Fibroblast of skin of abdomen (primary cell): Measurements from ENCODE around the gene TBC1D4.
"Not testable (repeated sequence)": the region's sequence is repeated elsewhere in the genome, so short reads cannot be mapped to it uniquely, and the experiment has no call there.

Source experiments
- DNase-seq: peaks from one replicate; pipeline ENCODE4 v3.0.0-alpha.2; 2013

TBC1D4 gene

DNA sequence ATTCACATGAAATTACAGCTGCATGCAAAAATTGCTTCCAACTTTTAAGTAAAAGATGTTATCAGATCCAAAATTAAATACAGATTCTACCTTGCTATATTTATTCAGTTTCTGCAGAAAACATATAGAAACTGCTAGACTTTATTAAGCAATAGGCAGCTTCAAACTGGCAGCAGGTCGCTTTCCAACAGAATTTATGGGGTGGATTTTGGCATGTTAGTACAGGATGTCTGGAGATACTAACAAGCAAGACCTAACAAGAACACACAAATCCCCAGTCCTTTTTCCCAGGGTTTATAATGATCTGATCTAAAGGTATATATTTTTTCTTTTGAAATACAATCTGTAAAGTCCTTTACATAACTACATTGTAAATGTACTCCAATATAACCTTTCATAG is 27.5 kb downstream of the TBC1D4 start:
- no peak for DNase-seq

DNA sequence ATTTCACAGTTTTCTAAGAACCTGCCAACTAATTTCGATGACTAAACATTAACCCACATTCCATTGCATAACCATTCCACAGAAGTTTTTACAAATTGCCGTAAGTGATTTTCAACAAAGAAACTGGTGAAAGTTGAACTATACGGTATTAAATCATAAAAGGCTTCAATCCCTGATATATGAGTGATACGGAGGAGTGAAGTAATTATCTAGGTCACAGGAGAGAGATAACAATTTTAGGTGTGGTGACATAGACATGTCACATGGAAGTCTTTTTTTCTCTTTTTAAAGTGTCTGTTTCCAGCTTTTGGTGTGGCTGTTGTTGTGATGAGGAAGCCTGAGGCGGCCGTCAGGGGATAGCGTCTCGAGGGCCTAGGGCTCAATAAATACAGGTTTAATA is 29.4 kb downstream of the TBC1D4 start:
- no peak for DNase-seq

DNA sequence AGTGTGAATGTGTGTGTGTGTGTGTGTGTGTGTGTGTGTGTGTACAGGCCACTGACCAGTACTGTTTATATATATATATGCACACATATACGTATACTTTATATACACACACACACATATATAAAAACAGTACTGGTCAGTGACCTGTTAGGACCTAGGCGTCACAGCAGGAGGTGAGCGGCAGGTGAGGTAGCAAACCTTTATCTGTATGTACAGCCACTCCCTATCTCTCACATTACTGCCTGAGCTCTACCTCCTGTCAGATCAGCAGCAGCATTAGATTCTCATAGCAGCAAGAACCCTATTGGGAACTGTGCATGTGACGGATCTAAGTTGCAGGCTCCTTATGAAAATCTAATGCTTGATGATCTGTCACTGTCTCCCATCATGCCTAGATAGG is 34.5 kb downstream of the TBC1D4 start:
- no peak for DNase-seq

DNA sequence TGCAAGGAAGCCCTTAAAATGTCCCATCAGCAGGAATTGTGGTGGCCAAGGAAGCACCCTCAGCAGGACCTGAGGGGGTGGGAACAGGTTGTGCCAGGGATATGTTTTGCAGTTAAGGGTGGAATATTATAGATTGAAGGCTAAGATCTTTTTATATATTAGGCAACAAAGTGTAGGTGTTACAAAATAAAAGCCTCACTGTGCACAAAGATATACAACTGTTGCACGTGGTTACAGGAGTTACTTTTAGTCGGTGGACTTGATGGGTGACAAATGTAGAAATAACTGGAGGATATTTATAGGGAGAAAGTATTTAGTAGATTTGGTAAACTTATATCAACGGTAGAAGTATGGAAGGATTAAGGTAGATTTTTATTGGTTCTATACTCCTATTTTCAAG is 35.1 kb downstream of the TBC1D4 start:
- no peak for DNase-seq

DNA sequence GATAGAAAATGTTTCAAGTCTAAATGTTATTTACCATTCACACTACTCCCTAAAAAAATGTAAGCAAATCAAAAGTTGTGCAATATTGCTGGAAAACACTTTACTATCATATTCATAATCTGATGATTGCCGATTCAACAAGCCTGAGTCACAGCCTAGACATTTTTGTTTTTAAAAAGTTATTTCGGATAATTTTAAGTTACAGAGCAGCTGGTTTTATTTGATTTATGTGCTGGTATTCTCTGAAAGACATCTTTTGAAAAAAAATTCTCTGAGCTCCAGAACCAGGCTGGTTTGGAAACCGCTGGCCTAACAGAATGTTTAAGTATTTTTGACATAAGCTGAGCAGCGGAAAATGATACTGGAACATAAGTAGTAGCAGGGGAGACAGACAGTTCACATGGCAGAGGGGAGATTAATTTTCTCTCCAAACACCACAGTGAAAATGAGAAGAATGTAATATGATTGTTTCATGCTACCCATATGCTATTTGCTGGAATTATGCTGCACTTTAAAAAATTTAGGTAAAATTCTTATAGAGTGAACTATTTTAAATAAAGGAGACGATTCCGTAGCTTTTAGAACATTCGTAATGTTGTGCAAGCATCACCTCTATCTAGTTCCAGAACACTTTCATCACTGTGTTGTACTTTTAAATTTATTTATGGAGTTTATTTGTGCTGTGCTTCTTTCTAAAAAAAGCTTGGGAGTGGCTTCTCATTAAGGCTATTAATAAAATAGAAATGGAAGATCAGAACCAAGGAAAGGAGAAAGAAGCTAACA is 36.1 kb downstream of the TBC1D4 start:
- DNase-seq, result peak; percentile 58

DNA sequence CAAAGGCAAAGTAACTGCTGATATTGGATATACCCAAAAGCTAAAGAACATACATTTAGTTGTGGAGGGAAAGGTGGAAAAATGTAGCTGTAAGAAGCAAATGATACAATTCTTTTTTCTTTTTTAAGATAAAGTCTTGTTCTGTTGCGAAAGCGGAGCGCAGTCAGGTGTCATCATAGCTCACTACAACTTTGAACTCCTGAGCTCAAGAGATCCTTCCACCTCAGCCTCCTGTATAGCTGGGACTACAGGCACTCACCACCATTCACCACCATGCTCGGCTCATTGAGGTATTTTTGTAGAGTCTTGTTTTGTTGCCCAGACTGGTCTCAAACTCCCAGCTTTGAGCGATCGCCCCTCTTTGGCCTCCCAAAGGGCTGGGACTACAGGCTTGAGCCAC is 38.0 kb downstream of the TBC1D4 start:
- DNase-seq, result no peak

DNA sequence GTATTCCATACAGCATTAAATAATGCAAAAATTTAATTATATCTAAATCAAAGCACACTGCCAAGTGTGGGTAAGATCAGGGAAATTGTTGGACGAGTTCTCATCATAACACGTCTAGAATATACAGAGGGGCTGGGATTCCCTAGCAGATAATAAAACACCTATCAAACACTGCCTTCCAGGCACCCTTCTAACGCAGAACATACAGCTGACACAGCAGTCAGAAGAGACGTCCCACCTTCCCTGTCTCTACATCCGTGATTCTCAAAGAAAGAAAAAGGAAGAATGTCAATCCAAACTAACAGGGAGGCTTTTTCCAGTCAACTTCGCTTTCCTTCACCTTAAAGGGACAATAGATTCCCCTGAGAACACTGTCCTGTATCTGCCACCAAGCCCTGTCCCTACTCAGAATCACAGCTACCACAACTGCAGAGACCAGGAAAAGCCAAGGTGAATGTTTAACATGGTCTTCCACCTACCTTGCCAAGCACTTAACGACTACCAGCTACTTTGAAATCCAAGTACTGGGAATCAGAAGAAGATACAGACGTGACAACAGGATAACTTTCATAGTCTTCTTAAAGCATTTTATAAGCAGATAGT is 38.5 kb downstream of the TBC1D4 start:
- no peak for DNase-seq

DNA sequence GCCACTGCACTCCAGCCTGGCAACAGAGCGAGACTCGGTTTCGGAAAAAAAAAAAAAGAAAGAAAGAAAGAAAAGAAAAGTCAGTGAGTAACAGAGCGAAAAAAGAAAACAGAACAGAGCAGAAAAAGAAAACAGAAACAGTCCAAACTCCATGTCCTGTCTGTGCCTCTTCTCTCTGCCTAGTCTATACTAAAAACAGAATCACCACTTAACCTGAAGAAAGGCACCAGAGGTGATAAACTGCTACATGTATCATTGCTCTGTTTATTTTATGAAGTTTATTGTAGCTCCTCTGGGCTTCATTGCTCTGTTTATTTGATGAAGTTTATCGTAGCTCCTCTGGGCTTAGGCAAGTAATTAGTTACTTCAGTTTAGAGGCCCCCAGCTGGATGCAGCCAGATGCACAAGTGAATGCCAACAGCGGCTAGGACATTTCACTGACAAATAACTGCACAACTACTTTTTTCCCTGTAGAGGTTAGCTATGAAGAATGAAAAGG is 39.2 kb downstream of the TBC1D4 start:
- no peak for DNase-seq

DNA sequence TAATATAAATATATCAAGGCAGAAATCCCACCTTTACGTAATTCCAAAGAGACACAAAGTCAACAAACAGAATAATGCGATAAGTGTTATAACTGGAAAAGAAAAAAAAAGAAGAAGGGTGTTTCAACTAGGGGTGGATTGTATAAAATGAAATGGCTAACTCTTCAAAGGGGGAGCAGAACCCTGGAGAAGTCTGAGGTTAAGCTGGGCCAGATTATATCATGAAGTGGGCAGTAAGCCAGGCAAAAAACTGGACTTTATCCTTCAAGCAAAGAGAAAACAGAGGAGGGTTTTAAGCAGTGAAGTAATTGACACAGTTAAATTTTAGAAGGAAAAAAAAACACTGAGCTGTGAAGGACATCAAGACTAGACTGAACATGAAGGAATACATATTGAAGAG is 41.9 kb downstream of the TBC1D4 start:
- DNase-seq, result no peak

DNA sequence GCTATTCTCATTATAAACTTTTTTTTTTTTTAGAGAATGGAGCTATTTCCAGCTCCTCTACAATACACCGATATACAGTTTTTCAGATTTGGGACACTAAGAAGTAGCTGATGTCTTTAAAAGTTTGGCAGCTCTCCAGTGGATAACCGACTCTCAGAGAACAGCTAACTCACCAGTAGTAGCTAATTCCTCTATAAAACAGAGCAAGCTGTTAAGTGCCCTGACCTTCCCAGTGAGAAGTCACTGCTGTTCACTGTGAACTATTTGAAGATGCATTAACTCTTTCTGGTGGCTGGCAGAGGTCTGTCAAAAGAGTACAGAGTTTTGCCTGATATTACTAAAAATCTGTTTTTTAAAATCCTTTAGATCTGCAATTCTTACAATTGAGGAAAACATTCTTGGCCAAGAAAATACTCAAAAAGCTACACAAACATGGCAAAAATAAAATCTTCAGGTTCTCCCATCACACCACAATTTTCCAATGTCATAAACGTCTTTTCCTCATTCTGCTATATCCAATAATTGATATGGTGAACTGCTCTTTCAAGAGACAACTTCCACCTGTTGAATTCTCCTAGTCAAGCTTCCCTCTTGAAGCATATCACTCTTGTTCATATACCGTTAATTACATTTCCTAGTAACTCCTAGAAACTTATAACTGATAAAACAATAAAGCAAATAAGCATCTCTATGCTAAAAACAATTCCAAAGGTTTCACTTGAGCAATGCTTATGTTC is 44.2 kb downstream of the TBC1D4 start:
- peak; percentile 36 for DNase-seq

DNA sequence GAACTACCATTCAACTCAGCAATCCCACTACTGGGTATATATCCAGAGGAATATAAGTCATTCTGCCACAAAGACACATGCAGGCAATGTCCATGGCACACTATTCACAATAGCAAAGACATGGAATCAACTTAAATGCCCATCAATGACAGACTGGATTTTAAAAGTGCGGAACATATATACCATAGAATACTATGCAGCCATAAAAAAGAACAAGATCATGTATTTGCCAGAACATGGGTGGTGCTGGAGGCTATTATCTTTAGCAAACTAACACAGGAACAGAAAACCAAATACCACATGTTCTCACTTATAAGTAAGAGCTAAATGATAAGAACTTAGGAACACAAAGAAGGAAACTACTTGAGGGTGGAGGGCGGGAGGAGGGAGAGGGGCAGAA is 47.8 kb downstream of the TBC1D4 start:
- DNase-seq, result not testable (repeated sequence)

DNA sequence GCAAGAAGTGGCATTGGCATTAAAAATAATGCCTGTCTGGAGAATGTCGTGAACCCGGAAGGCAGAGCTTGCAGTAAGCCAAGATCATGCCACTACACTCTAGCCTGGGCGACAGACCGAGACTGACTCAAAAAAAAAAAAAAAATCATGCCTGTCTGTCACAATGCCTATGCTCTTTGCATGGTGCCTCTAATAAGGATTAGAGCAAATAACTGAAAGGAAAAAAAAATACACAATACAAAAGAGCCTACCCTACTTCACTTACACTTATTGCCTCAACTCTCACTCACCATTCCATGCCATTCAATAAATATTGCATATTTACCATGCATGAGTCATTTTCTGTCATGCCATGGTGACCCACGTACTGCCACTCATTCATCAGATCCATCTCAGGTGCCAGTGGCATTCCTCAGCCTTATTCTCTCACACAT is 49.1 kb downstream of the TBC1D4 start:
- no peak for DNase-seq

DNA sequence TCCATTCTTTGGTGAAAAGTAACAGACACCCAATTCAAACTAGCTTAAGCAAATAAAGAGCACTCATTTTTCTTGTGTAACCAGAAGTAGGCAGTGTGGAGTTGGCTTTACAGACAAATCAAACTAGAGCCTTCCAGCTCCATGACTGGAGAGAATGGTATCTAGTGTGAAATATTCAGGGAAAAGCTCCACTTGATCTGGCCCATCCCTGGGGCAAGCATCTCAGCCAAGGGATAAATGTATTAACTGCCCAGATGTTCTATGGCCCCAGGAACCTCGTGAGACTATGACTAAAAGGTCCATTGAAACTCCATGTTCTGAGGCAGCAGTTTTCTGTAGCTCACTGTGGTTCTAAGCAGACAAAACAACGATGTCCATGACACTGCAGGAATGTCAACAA is 49.9 kb downstream of the TBC1D4 start:
- DNase-seq, result no peak

DNA sequence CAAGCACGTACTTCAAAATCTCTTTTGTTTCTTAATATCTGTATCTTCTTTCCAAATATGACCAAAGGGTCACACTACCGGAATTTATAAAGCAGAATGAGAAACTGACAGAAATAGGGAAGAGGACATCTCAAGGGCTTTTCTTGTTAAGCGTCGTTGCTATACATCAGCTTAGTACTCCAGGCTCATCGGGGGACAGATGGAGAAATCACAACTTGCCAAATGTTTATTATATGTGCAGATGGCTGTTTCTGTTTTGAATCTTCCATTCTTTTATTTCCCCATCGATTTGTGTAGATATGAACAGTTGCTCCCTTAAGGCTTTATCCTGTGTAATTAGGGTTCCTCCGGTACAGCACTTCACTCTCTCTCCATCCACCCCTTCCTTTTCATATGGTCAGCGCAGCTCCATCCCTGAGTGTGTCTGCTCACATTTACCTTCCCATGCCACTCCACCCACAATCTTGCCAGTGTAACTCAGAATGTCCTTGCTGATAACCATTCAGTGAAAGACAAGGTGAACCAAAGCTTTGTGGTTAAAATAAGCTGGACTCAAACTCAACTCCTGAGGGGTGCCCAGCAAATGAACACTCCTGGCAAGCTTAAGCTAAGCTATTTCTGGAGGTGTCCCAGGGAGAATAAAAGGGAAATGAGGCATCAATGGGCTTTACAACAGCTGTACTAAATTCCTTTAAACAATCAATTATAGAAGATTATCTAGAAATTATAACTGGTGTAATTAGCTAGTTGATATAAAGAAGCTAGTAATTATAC is 51.3 kb downstream of the TBC1D4 start:
- DNase-seq, result no peak

DNA sequence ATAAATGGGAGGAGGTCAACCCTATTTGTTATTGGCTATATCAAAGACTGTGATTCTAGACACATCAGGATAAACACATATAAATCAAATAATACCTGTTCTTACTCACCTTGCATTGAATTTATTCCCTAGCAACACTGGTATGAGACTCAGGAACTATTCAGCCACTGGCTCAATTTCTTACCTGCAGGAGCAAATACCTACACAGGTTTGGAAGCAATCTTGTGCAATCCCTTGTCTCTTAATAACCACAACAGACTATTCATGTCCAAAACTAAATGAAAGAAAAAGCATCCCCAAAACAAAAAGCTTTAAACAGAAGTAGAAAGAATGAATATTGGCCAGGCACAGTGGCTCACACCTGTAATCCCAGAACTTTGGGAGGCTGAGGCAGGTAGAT is 55.5 kb downstream of the TBC1D4 start:
- no peak for DNase-seq

DNA sequence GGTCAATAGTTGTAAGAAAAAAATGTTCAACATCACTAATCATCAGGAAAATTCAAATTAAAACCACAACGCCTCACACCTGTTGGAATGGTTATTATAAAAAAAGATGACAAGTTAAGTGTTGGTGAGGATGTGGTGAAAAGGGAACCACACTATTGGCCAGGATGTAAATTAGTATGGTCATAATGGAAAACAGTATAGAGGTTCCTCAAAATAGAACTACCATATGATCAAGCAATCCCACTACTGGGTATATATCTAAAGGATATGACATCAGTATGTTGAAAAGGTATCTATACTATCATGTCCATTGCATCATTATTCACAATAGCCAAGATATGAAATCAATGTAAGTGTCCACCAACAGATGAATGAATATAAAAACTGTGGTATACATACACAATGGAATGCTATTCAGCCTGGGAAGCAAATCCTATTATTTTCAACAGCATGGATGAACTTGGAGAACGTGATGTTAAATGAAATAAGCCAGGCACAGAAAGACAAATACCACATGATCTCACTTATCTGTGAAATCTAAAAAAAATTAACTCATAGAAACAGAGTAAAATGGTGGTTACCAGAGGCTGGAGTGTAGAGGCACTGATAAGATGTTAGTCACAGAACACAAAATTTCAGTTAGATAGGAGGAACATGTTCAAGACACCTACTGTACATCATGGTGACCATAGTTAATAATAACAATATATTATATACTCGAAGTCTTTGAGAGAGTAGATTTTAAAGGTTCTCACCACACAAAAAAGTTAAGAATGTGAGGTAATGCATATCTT is 56.6 kb downstream of the TBC1D4 start:
- no peak for DNase-seq

DNA sequence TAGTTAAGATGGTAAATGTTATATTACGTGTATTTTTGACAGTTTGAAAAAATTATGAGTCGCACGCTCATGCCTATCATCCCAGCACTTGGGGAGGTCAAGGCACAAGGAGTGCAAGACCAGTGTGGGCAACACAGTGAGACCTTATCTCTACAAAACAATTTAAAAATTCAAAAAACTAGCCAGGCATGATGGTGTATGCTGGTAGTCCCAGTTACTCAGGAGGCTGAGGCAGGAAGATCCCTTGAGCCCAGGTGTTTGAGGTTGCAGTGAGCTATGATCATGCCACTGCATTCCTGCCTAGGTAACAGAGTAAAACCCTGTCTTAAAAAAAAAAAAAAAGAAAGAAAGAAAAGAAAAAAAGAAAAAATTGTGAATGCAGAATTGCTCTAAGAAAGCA is 58.0 kb downstream of the TBC1D4 start:
- DNase-seq, result no peak

DNA sequence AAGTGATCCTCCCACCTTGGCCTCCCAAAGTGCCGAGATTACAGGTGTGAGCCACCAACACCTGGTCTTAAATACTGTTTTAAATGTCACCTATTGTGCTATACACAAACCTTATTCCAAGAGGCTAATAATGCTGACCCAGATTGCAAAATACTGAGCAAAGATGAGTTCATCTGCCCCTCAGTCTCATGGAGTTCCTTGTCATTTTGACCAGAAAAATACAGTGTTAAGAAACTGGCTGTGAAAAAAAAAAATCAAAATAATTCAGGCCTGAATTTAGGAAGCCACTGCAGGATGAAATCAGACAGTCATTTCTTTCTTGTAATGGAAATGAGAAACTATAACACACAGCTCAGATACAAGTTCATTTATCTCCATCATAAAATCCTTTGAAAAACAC is 59.9 kb downstream of the TBC1D4 start:
- no peak for DNase-seq

DNA sequence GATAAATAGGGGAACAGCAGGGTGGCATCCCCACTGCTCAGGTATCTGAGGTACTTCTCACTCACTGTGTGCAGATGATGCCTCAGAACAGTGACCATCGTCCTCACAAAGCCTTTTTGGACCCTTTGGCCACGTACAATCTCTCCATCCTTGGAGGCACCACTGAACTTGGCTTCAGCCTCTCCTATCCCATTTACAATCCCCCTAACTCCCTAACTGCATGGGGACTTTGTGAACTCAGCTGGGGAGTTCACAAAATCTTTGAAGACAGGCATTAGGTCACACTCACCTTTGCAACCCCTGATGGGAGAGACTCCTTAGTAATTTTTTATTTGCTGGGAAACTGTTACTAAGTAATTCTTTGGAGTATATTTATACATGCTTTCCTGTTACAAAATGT is 60.8 kb downstream of the TBC1D4 start:
- no peak for DNase-seq

DNA sequence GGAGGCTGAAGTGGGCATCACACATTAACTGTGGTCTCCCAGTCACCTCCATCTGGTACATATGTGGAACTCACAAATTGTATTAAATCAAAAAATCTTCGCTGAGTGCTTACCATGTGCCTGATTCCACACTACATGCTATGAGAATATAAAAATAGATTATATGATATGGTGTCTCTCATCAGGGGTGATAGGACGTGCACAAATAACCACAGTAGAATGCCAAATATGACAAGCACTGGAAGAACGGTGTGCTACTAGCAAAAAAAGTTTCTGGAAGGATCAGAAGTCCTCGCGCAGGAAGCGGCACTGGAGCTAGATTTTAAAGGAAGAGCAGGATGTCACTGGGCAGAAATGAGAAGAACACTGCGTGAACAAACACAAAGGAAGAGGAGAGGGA is 62.3 kb downstream of the TBC1D4 start:
- no peak for DNase-seq

DNA sequence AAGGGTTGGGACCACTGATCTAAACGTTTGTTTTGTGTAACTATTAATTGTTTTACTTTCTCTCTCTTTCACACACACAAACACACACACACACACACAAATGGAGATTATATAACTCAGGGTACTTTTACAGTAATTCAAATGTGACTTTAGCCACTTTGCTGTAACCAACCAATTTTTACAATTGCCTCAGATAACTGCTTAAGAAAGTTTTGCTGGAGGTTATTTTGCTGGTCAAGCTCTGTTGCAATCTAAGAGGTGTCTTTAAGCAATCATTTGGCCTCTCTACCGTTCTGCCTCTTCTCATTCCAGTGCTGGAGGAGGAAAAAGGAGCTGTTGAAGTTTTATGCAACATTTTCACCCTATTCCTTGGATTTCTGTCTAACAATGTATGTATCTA is 63.0 kb downstream of the TBC1D4 start:
- no peak for DNase-seq
